Kidney (tissue), 14 donors: ENCODE results near the gene OR11H6. TPM values are rescaled to one million over a fixed set of nuclear protein-coding genes. Genes with fewer than 3 reads are reported as not detected.

Experiments
- DNase-seq, 5 donors: peaks; one replicate each; pipeline ENCODE4 v3.0.0-alpha.2; 2013 to 2020
- FAIRE-seq: peaks from 2 replicates; lab custom pipeline; 2012; peaks lifted over from hg19 to GRCh38; lab: Jason Lieb, UNC
- H3K27ac ChIP-seq, 2 donors: one replicate each; pipeline ENCODE4 v1.7.0; 2013; ENCODE audit warnings: low read depth in 2 of 2, low read length in 2 of 2, inconsistent platforms in 1 of 2
- H3K27me3 ChIP-seq: one replicate; pipeline ENCODE4 v1.7.1; 2013; ENCODE audit warnings: low read length, inconsistent platforms; ENCODE audit not compliant: control insufficient read depth, insufficient read depth
- H3K36me3 ChIP-seq, 3 donors: one replicate each; pipeline versions ENCODE4 v1.7.0 to v1.7.1; 2013; ENCODE audit warnings: low read length in 3 of 3, control low read depth in 1 of 3, inconsistent platforms in 1 of 3; ENCODE audit not compliant: insufficient read depth in 3 of 3, control insufficient read depth in 2 of 3
- H3K4me1 ChIP-seq, 3 donors: one replicate each; pipeline versions ENCODE4 v1.7.0 to v1.7.1; 2013; ENCODE audit warnings: low read length in 3 of 3, inconsistent platforms in 1 of 3, low read depth in 1 of 3; ENCODE audit not compliant: control insufficient read depth in 2 of 3, insufficient read depth in 2 of 3
- H3K4me3 ChIP-seq, 3 donors: one replicate each; pipeline versions ENCODE4 v1.7.0 to v1.8.1; 2013; ENCODE audit warnings: low read length in 3 of 3, control low read depth in 1 of 3, inconsistent platforms in 1 of 3
- H3K9ac ChIP-seq, 3 donors: one replicate each; pipeline versions ENCODE4 v1.7.0 to v1.7.1; 2013; ENCODE audit warnings: low read length in 3 of 3, control low read depth in 1 of 3, inconsistent platforms in 1 of 3
- H3K9me3 ChIP-seq, 3 donors: one replicate each; pipeline versions ENCODE4 v1.7.0 to v1.7.1; 2013; ENCODE audit warnings: low read length in 3 of 3, control low read depth in 1 of 3, inconsistent platforms in 1 of 3; ENCODE audit not compliant: control insufficient read depth in 2 of 3, insufficient read depth in 1 of 3
- CTCF ChIP-seq: IDR thresholded peaks from 3 replicates; pipeline ENCODE4 v1.5.1; 2012; ENCODE audit warnings: mild to moderate bottlenecking, moderate library complexity, borderline replicate concordance; ENCODE audit not compliant: insufficient read depth; ENCODE audit errors: extremely low read depth
- intact Hi-C: fragments of 100-400 bp; cut with DNase I; formaldehyde crosslinking; loops from one replicate; pipeline ENCODE4 v1.11.1; 2022
- polyA plus RNA-seq: library from polyadenylated mRNA; stranded (reverse); fragments of 350-450 nt; fragmentation: Illumina TruSeq; extraction: RNeasy Lipid Tissue Mini Kit (QIAGEN cat#74804); gene quantifications from one replicate; pipeline ENCODE4 v1.2.3, GENCODE V29; 2014; ENCODE audit warnings: low read depth, low replicate concordance; ENCODE audit not compliant: insufficient read depth
- total RNA-seq: library from RNA; stranded (reverse); fragmentation: NEBNext Ultra II Directional; extraction: Animal tissue kit (Norgen Biotek cat#: 25700); gene quantifications from one replicate; pipeline ENCODE4 v1.2.1, GENCODE V29; 2021
- donor health status: control.
- donor health status: control.
- donor health status: control.
- donor health status: control.
- donor health status: control.
- donor health status: DM: yes; HTN: yes; CAD: no.
- donor health status: Normal renal cell carcinoma (clear cell type).

OR11H6 gene
- total and polyA plus RNA-seq, 2 donors from 2014 or later = not detected

GRCh38 chr14:20195911-20196310, 27.6 kb upstream of the OR11H6 start:
- intact Hi-C loops = no loop called here
- no peak for TF ChIP-seq CTCF
- Histone ChIP-seq H3K4me1 (no peaks in the 10 kb centered on the region), H3K9ac (no peak overlapping the region), H3K4me3 (no peak overlapping the region), H3K9me3 (no peaks in the 10 kb centered on the region), H3K36me3 (no peaks in the 10 kb centered on the region), H3K27ac (no peak overlapping the region), H3K27me3 (no peaks in the 10 kb centered on the region)
- FAIRE-seq = no peak
- no peak for DNase-seq

- Histone ChIP-seq H3K36me3 (no peaks in the 10 kb centered on the region), H3K27me3 (no peaks in the 10 kb centered on the region), H3K4me3 (no peak overlapping the region), H3K4me1 (no peaks in the 10 kb centered on the region), H3K27ac (no peak overlapping the region), H3K9ac (no peak overlapping the region), H3K9me3 (no peaks in the 10 kb centered on the region)
- DNase-seq (no peak), FAIRE-seq (no peak)
- intact Hi-C loops = no loop called here
- no peak for TF ChIP-seq CTCF
These were observed 26.1 kb upstream of the OR11H6 start for GRCh38 chr14:20197459-20197858.

GRCh38 chr14:20198991-20199390, 24.5 kb upstream of the OR11H6 start:
- intact Hi-C loops = no loop called here
- no peak for TF ChIP-seq CTCF

GRCh38 chr14:20204721-20205120, 18.8 kb upstream of the OR11H6 start:
- Histone ChIP-seq H3K4me3 (no peak overlapping the region), H3K27me3 (no peaks in the 10 kb centered on the region), H3K36me3 (no peaks in the 10 kb centered on the region), H3K9me3 (no peaks in the 10 kb centered on the region), H3K4me1 (no peaks in the 10 kb centered on the region), H3K27ac (no peak overlapping the region), H3K9ac (no peak overlapping the region)
- TF ChIP-seq CTCF = no peak
- DNase-seq (no peak), FAIRE-seq (no peak)
- intact Hi-C loops = no loop called here

More at GRCh38 chr14:20198991-20199390, 24.5 kb upstream of the OR11H6 start:
- DNase-seq = no peak
- Histone ChIP-seq H3K36me3 (no peaks in the 10 kb centered on the region), H3K9ac (no peak overlapping the region), H3K27me3 (no peaks in the 10 kb centered on the region), H3K4me1 (no peaks in the 10 kb centered on the region), H3K27ac (no peak overlapping the region), H3K4me3 (no peak overlapping the region), H3K9me3 (no peaks in the 10 kb centered on the region)
- no peak for FAIRE-seq
